WTC11 (cell line): Measurements from ENCODE around the gene SP2. TPM values are rescaled to one million over a fixed set of nuclear protein-coding genes. Genes with fewer than 3 reads are reported as not detected.
A peak's percentile ranks its signal among the peaks of the same experiment; 100 is the strongest.

Source experiments
- ATAC-seq: fragments of 200-7000 bp; cut with Tn5 transposase; 2 replicates; pipeline ENCODE4 v1.10.0; 2021; ENCODE audit warnings: mild to moderate bottlenecking, moderate library complexity
- CTCF ChIA-PET: fragments of 300-600 bp; sonication (Branson Sonifier 250); formaldehyde crosslinking; loops from one replicate; lab custom pipeline; 2021; ENCODE audit warnings: antibody characterized with exemption; lab: Charles Lee
- POLR2A ChIA-PET: fragments of 350-600 bp; sonication (Branson Sonifier 250); formaldehyde crosslinking; loops from one replicate; lab custom pipeline; 2021; ENCODE audit warnings: antibody characterized with exemption; lab: Charles Lee
- DNase-seq: peaks from one replicate; pipeline ENCODE4 v3.0.0; 2021; ENCODE audit warnings: low spot score
- H3K27ac Mint-ChIP-seq: 2 replicates; pipeline ENCODE4 v1.8.0; 2021; ENCODE audit warnings: mixed read lengths
- H3K27me3 Mint-ChIP-seq: 2 replicates; pipeline ENCODE4 v1.8.0; 2021; ENCODE audit warnings: low read depth, mild to moderate bottlenecking, moderate library complexity, mixed read lengths
- H3K36me3 Mint-ChIP-seq: 2 replicates; pipeline ENCODE4 v1.8.0; 2021; ENCODE audit warnings: mixed read lengths
- H3K4me1 Mint-ChIP-seq: 2 replicates; pipeline ENCODE4 v1.8.0; 2022; ENCODE audit warnings: mixed read lengths
- H3K4me3 Mint-ChIP-seq: 2 replicates; pipeline ENCODE4 v1.8.0; 2021; ENCODE audit warnings: mild to moderate bottlenecking, moderate library complexity, mixed read lengths
- H3K9me3 Mint-ChIP-seq: 2 replicates; pipeline ENCODE4 v1.8.0; 2021; ENCODE audit warnings: mixed read lengths
- ATF2 ChIP-seq: sonication (generic); formaldehyde crosslinking; IDR thresholded peaks from 2 replicates; pipeline ENCODE4 v1.8.1; 2022; ENCODE audit warnings: low read depth, missing genetic modification reagents, borderline replicate concordance
- ETV6 ChIP-seq: sonication (generic); formaldehyde crosslinking; IDR thresholded peaks from 2 replicates; pipeline ENCODE4 v1.8.1; 2022; ENCODE audit warnings: mild to moderate bottlenecking, missing genetic modification reagents
- FOXP1 ChIP-seq: sonication (generic); formaldehyde crosslinking; IDR thresholded peaks from 2 replicates; pipeline ENCODE4 v1.8.0; 2022; ENCODE audit warnings: missing genetic modification reagents, mild to moderate bottlenecking, moderate library complexity, borderline replicate concordance
- HMGXB4 ChIP-seq: sonication (generic); formaldehyde crosslinking; IDR thresholded peaks from 2 replicates; pipeline ENCODE4 v1.8.1; 2023; ENCODE audit warnings: mild to moderate bottlenecking, moderate library complexity, missing genetic modification reagents
- NR2C2 ChIP-seq: sonication (generic); formaldehyde crosslinking; IDR thresholded peaks from 2 replicates; pipeline ENCODE4 v1.8.0; 2022; ENCODE audit warnings: mild to moderate bottlenecking, missing genetic modification reagents
- OVOL2 ChIP-seq: fragments of 250-450 bp; sonication (Bioruptor Pico); IDR thresholded peaks from 2 replicates; pipeline ENCODE4 v1.9.0; 2021; ENCODE audit warnings: mild to moderate bottlenecking, borderline replicate concordance
- SMAD3 ChIP-seq: sonication (generic); formaldehyde crosslinking; IDR thresholded peaks from 2 replicates; pipeline ENCODE4 v1.8.0; 2022; ENCODE audit warnings: missing genetic modification reagents, mild to moderate bottlenecking, borderline replicate concordance
- SOX15 ChIP-seq: fragments of 250-450 bp; sonication (Bioruptor Pico); IDR thresholded peaks from 2 replicates; pipeline ENCODE4 v1.9.0; 2021; ENCODE audit warnings: mild to moderate bottlenecking
- SP1 ChIP-seq: sonication (generic); formaldehyde crosslinking; conservative IDR thresholded peaks from 2 replicates; pipeline ENCODE4 v1.8.1; 2022; ENCODE audit warnings: missing genetic modification reagents
- TEAD1 ChIP-seq: sonication (generic); formaldehyde crosslinking; IDR thresholded peaks from 2 replicates; pipeline ENCODE4 v1.8.0; 2022; ENCODE audit warnings: mild to moderate bottlenecking, missing genetic modification reagents
- ZBTB21 ChIP-seq: sonication (generic); formaldehyde crosslinking; IDR thresholded peaks from 2 replicates; pipeline ENCODE4 v1.8.1; 2023; ENCODE audit warnings: mild to moderate bottlenecking, missing genetic modification reagents, borderline replicate concordance
- ZBTB43 ChIP-seq: sonication (generic); formaldehyde crosslinking; IDR thresholded peaks from 2 replicates; pipeline ENCODE4 v1.8.1; 2023; ENCODE audit warnings: mild to moderate bottlenecking, missing genetic modification reagents
- ZNF138 ChIP-seq: sonication (generic); formaldehyde crosslinking; conservative IDR thresholded peaks from 2 replicates; pipeline ENCODE4 v1.8.1; 2022; ENCODE audit warnings: mild to moderate bottlenecking, moderate library complexity, missing genetic modification reagents
- ZNF219 ChIP-seq: sonication (generic); formaldehyde crosslinking; IDR thresholded peaks from 2 replicates; pipeline ENCODE4 v1.8.0; 2023; ENCODE audit warnings: missing genetic modification reagents, mild to moderate bottlenecking, borderline replicate concordance
- ZNF232 ChIP-seq: sonication (generic); formaldehyde crosslinking; IDR thresholded peaks from 2 replicates; pipeline ENCODE4 v1.8.0; 2022; ENCODE audit warnings: mild to moderate bottlenecking, missing genetic modification reagents
- ZNF263 ChIP-seq: sonication (generic); formaldehyde crosslinking; IDR thresholded peaks from 2 replicates; pipeline ENCODE4 v1.8.1; 2022; ENCODE audit warnings: low read depth, mild to moderate bottlenecking, moderate library complexity, missing genetic modification reagents
- ZNF423 ChIP-seq: fragments of 250-450 bp; sonication (Bioruptor Pico); IDR thresholded peaks from 2 replicates; pipeline ENCODE4 v2.1.2; 2022; ENCODE audit warnings: mild to moderate bottlenecking, moderate library complexity
- ZSCAN18 ChIP-seq: fragments of 250-450 bp; sonication (Bioruptor Pico); IDR thresholded peaks from 2 replicates; pipeline ENCODE4 v2.1.2; 2022; ENCODE audit warnings: mild to moderate bottlenecking, moderate library complexity
- total RNA-seq: library from RNA; stranded (reverse); gene quantifications from 3 replicates; pipeline ENCODE4 v1.2.3, GENCODE V29; 2021
- TF ChIP-seq, protein P1 (sequence below): fragments of 250-450 bp; sonication (Bioruptor Pico); IDR thresholded peaks from 2 replicates; pipeline ENCODE4 v1.9.0; 2021; ENCODE audit warnings: moderate library complexity, mild to moderate bottlenecking, inconsistent platforms, borderline replicate concordance
- TF ChIP-seq, protein P2 (sequence below): sonication (generic); formaldehyde crosslinking; IDR thresholded peaks from 2 replicates; pipeline ENCODE4 v1.8.0; 2022; ENCODE audit warnings: mild to moderate bottlenecking, missing genetic modification reagents
- TF ChIP-seq, protein P3 (sequence below): fragments of 250-450 bp; sonication (Bioruptor Pico); IDR thresholded peaks from 2 replicates; pipeline ENCODE4 v1.9.0; 2021; ENCODE audit warnings: mild to moderate bottlenecking
- TF ChIP-seq, protein P4 (sequence below): sonication (generic); formaldehyde crosslinking; IDR thresholded peaks from 2 replicates; pipeline ENCODE4 v1.8.1; 2023; ENCODE audit warnings: mild to moderate bottlenecking, missing genetic modification reagents, moderate library complexity
- TF ChIP-seq, protein P5 (sequence below): sonication (generic); formaldehyde crosslinking; IDR thresholded peaks from 2 replicates; pipeline ENCODE4 v1.8.1; 2022; ENCODE audit warnings: mild to moderate bottlenecking, missing genetic modification reagents, moderate library complexity, borderline replicate concordance

SP2 gene
- total RNA-seq, 1 experiment from 2014 or later, result 9.9 TPM

- TF ChIP-seq HMGXB4 (CRISPR knock-in tag), result peak; percentile 92
- peak; percentile 88 for TF ChIP-seq SP1 (CRISPR knock-in tag)
- no peak for TF ChIP-seq ZBTB43
- no peak for TF ChIP-seq SMAD3 (CRISPR knock-in tag)
- TF ChIP-seq, protein P1, sequence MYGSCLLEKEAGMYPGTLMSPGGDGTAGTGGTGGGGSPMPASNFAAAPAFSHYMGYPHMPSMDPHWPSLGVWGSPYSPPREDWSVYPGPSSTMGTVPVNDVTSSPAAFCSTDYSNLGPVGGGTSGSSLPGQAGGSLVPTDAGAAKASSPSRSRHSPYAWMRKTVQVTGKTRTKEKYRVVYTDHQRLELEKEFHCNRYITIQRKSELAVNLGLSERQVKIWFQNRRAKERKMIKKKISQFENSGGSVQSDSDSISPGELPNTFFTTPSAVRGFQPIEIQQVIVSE (CRISPR knock-in tag), result no peak
- TF ChIP-seq, protein P2, sequence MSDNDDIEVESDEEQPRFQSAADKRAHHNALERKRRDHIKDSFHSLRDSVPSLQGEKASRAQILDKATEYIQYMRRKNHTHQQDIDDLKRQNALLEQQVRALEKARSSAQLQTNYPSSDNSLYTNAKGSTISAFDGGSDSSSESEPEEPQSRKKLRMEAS (CRISPR knock-in tag), result peak; percentile 67
- TF ChIP-seq ATF2 (CRISPR knock-in tag), result no peak
- no peak for TF ChIP-seq ZBTB21 (CRISPR knock-in tag)
- no peak; the same call in 1 of the 2 replicates for TF ChIP-seq ZNF219 (CRISPR knock-in tag)
- TF ChIP-seq ETV6 (CRISPR knock-in tag), result peak; percentile 44; the same call in 1 of the 2 replicates
- TF ChIP-seq SOX15 (CRISPR knock-in tag), result no peak
These were observed 45.1 kb upstream of the SP2 start, which contains the start of gene SP6 (continued) for GRCh38 chr17:47850692-47851573.

GRCh38 chr17:47851764-47852112 lies 44.3 kb upstream of the SP2 start:
- CTCF ChIA-PET, result interaction anchor here (1.6 to 19.3 kb wide), 6 partner anchors 10 to 173 kb away, joined by 5 to 1122 read pairs (median 10); partner anchors contain the start of genes CDK5RAP3, SCRN2 and SP2
- H3K4me3 Mint-ChIP-seq, result peak overlapping the region; percentile 78
- TF ChIP-seq TEAD1 (no peak), OVOL2 (no peak), ZSCAN18 (CRISPR knock-in tag) (no peak), ZNF263 (no peak), ZNF138 (CRISPR knock-in tag) (no peak), FOXP1 (CRISPR knock-in tag) (no peak), ZNF423 (CRISPR knock-in tag) (no peak), NR2C2 (CRISPR knock-in tag) (no peak), ZNF232 (CRISPR knock-in tag) (no peak)
- TF ChIP-seq, protein P3, sequence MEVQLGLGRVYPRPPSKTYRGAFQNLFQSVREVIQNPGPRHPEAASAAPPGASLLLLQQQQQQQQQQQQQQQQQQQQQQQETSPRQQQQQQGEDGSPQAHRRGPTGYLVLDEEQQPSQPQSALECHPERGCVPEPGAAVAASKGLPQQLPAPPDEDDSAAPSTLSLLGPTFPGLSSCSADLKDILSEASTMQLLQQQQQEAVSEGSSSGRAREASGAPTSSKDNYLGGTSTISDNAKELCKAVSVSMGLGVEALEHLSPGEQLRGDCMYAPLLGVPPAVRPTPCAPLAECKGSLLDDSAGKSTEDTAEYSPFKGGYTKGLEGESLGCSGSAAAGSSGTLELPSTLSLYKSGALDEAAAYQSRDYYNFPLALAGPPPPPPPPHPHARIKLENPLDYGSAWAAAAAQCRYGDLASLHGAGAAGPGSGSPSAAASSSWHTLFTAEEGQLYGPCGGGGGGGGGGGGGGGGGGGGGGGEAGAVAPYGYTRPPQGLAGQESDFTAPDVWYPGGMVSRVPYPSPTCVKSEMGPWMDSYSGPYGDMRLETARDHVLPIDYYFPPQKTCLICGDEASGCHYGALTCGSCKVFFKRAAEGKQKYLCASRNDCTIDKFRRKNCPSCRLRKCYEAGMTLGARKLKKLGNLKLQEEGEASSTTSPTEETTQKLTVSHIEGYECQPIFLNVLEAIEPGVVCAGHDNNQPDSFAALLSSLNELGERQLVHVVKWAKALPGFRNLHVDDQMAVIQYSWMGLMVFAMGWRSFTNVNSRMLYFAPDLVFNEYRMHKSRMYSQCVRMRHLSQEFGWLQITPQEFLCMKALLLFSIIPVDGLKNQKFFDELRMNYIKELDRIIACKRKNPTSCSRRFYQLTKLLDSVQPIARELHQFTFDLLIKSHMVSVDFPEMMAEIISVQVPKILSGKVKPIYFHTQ (CRISPR knock-in tag), result no peak
- TF ChIP-seq, protein P4, sequence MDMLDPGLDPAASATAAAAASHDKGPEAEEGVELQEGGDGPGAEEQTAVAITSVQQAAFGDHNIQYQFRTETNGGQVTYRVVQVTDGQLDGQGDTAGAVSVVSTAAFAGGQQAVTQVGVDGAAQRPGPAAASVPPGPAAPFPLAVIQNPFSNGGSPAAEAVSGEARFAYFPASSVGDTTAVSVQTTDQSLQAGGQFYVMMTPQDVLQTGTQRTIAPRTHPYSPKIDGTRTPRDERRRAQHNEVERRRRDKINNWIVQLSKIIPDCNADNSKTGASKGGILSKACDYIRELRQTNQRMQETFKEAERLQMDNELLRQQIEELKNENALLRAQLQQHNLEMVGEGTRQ (CRISPR knock-in tag), result no peak
- TF ChIP-seq, protein P5, sequence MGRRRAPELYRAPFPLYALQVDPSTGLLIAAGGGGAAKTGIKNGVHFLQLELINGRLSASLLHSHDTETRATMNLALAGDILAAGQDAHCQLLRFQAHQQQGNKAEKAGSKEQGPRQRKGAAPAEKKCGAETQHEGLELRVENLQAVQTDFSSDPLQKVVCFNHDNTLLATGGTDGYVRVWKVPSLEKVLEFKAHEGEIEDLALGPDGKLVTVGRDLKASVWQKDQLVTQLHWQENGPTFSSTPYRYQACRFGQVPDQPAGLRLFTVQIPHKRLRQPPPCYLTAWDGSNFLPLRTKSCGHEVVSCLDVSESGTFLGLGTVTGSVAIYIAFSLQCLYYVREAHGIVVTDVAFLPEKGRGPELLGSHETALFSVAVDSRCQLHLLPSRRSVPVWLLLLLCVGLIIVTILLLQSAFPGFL (CRISPR knock-in tag), result no peak
- TF ChIP-seq, all 79 proteins: peak for 0
- Mint-ChIP-seq H3K27ac (no peak overlapping the region), H3K27me3 (peaks cover 92% of the 10 kb centered on the region), H3K4me1 (peaks cover 48% of the 10 kb centered on the region), H3K36me3 (no peaks in the 10 kb centered on the region), H3K9me3 (no peaks in the 10 kb centered on the region)
- peak; percentile 51 for DNase-seq
- POLR2A ChIA-PET, result interaction anchor here (1.7 to 2.3 kb wide), 3 partner anchors 20 to 53 kb away, joined by 4 to 12 read pairs (median 5); no protein-coding TSS in a partner anchor
- ATAC-seq, result peak; percentile 5
